Neural cell (in vitro differentiated cells): ENCODE data around the gene ZNF672.

Experiments used
- EP300 ChIP-seq: fragments of 450-650 bp; conservative IDR thresholded peaks from 2 replicates; pipeline ENCODE4 v1.6.1; 2014; ENCODE audit warnings: antibody characterized with exemption, mild to moderate bottlenecking, moderate library complexity; ENCODE audit not compliant: poor library complexity, severe bottlenecking
- EZH2 ChIP-seq: fragments of 200-600, 300-800 bp; shearing (Covaris generic), sonication (generic); IDR thresholded peaks from 2 replicates; pipeline ENCODE4 v1.6.1; 2014; ENCODE audit warnings: antibody characterized with exemption, low read length, borderline replicate concordance, mild to moderate bottlenecking; ENCODE audit not compliant: insufficient read depth, poor library complexity, severe bottlenecking
- TAF1 ChIP-seq: IDR thresholded peaks from 2 replicates; pipeline ENCODE4 v1.6.1; 2012; ENCODE audit warnings: low read depth
- TF ChIP-seq, protein P1 (sequence below): fragments of 450-650 bp; IDR thresholded peaks from 2 replicates; pipeline ENCODE4 v1.5.1; 2014; ENCODE audit warnings: antibody characterized with exemption, mild to moderate bottlenecking, moderate library complexity; ENCODE audit not compliant: poor library complexity, severe bottlenecking

DNA sequence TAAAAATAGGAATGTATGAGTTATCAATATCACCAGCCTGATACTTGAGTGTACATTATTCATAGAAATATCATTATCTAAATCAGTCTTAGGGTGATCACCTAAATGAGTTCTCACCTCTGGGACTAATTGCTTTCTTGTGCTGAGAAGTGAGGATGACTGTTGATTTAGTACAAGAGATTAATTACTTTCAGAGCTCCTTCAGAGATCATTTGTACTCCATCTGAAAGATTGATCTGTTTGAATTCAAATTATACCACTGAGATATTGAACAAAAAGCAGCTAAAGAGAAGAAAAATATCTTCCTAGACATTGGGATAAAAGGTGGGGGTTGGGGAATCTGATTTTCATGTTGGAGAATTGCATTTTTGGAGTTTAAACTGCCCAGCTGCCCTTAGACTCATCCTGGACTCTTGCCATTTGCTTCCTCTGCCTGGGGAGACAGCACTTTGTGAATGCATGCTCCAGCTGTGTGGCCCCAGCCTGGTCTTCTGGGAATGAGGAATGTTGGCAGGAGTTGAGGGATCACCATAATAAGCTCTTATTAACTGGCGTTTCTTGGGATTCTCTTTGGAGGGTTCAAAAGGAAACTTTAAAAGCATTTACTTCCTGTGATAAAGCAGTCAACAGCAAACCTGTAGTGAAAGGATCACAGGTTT lies 48.3 kb downstream of the ZNF672 start:
- no peak for TF ChIP-seq EP300
- TF ChIP-seq, protein P1, sequence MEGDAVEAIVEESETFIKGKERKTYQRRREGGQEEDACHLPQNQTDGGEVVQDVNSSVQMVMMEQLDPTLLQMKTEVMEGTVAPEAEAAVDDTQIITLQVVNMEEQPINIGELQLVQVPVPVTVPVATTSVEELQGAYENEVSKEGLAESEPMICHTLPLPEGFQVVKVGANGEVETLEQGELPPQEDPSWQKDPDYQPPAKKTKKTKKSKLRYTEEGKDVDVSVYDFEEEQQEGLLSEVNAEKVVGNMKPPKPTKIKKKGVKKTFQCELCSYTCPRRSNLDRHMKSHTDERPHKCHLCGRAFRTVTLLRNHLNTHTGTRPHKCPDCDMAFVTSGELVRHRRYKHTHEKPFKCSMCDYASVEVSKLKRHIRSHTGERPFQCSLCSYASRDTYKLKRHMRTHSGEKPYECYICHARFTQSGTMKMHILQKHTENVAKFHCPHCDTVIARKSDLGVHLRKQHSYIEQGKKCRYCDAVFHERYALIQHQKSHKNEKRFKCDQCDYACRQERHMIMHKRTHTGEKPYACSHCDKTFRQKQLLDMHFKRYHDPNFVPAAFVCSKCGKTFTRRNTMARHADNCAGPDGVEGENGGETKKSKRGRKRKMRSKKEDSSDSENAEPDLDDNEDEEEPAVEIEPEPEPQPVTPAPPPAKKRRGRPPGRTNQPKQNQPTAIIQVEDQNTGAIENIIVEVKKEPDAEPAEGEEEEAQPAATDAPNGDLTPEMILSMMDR = no peak
- TF ChIP-seq TAF1 = no peak
- TF ChIP-seq EZH2 = no peak
